Pancreas (tissue), 10 donors: ENCODE results near the gene MTFR1L. TPM values are rescaled to one million over a fixed set of nuclear protein-coding genes. Genes with fewer than 3 reads are reported as not detected.
A peak's percentile ranks its signal among the peaks of the same experiment; 100 is the strongest.

Source experiments
- ATAC-seq, 4 donors: fragments of 200-7000 bp; cut with Tn5 transposase; one replicate each; pipeline versions ENCODE4 v1.8.0 to v1.9.1; 2020; ENCODE audit warnings: mild to moderate bottlenecking in 4 of 4, moderate library complexity in 4 of 4
- DNase-seq, 6 donors: peaks; one replicate each; pipeline ENCODE4 v3.0.0-alpha.2; 2020
- FAIRE-seq: peaks from 2 replicates; lab custom pipeline; 2012; peaks lifted over from hg19 to GRCh38; lab: Jason Lieb, UNC
- H3K27ac ChIP-seq, 4 donors: fragments of 200-600 bp; sonication (generic); 1 replicate in 3 of 4; 2 replicates in 1 of 4; pipeline versions ENCODE4 v1.5.0 to v1.8.0; 2020
- H3K27me3 ChIP-seq, 4 donors: fragments of 200-600 bp; one replicate each; pipeline ENCODE4 v1.8.0; 2021
- H3K36me3 ChIP-seq, 3 donors: fragments of 200-600 bp; sonication (generic) in 1 of 3; one replicate each; pipeline versions ENCODE4 v1.5.0 to v1.8.0; 2020 to 2021
- H3K4me1 ChIP-seq, 3 donors: fragments of 200-600 bp; one replicate each; pipeline ENCODE4 v1.8.0; 2021
- H3K4me3 ChIP-seq, 4 donors: fragments of 200-600 bp; sonication (generic) in 2 of 4; one replicate each; pipeline versions ENCODE4 v1.5.0 to v1.8.0; 2020 to 2021
- H3K9me3 ChIP-seq, 4 donors: fragments of 200-600 bp; one replicate each; pipeline ENCODE4 v1.8.0; 2021
- WGBS, 2 donors: extraction: QIAGEN DNeasy Blood & Tissue Kit; methylation state at CpG; one replicate each; pipeline ENCODE4 v1.1.7; 2013; 5-methylcytosine and 5-hydroxymethylcytosine counted together
- intact Hi-C, 3 donors: fragments of 100-400 bp; cut with DNase I; formaldehyde crosslinking; loops; one replicate each; pipeline versions ENCODE4 v1.11.1 to v1.14.2; 2022
- polyA plus RNA-seq, 2 donors: library from polyadenylated mRNA; stranded (reverse); fragments of 200-250 nt; gene quantifications; one replicate each; pipeline ENCODE4 v1.2.3, GENCODE V29; 2013
- total RNA-seq, 6 donors: library from RNA; stranded (reverse); fragmentation: NEBNext Ultra II Directional in 4 of 6; extraction: Animal tissue kit (Norgen Biotek cat#: 25700) in 4 of 6; gene quantifications; one replicate each; pipeline versions ENCODE4 v1.2.1 to v1.2.4, GENCODE V29; 2021 to 2023
- TF ChIP-seq, protein P1 (sequence below), 4 donors: fragments of 200-600 bp; sonication (generic) in 3 of 4; IDR thresholded peaks; one replicate each; pipeline versions ENCODE4 v1.5.0 to v1.8.0; 2021; ENCODE audit warnings: antibody characterized with exemption in 4 of 4
- donor health status: healthy with polysubstance abuse.
- donor health status: DM: no; HTN: no; CAD: no; lungs with moderate emphysema.
- donor health status: DM: no; HTN: no; CAD: no.
- donor health status: control.
- donor health status: control.
- donor health status: Bipolar disorder and iron deficiency.
- donor health status: DM: yes; HTN: yes; CAD: no.
- donor health status: DM: no; HTN: no; CAD: no.
- donor health status: DM: no; HTN: no; CAD: no.
- donor health status: DM: yes; HTN: yes; CAD: no.

Gene MTFR1L
- total and polyA plus RNA-seq, 8 donors: 24.0 to 59.6 (median 27.5) TPM

DNA sequence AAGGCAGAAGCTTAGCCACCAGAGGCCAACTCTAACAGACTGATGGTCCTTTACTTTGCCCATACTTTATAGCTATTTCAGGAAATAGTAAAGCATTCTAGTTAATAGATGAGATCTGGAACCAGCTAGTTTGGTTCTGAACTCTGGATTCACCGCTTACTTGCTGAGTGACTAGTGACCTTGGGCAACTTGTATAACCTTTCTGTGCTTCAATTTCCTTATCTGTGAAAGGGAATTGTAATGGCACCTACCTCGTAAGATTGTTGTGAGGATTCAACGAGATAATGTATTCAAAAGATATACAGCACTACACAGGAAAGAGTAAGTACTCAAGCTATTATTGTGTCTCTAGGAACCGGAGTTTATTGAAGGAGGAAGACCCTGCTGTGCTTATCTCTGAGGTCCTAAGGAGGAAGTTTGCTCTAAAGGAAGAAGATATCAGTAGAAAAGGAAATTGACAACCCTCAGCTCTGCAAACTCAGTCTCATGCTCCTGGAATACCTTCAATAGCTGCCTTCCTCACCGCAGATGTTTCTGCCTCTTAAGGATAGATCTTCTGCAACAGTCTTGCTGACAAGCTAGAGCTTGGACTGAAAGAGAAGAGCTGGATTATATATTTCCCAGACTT, 11.9 kb downstream of the MTFR1L start:
- intact Hi-C loops: loop anchor here (10.0 kb wide), 2 partner anchors 163 to 173 kb away; partner anchors contain the start of gene PAFAH2 (in 1 of the 3)
- Histone ChIP-seq H3K27me3 (no peaks in the 10 kb centered on the region), H3K36me3 (peaks cover 4 to 38% (median 26%) of the 10 kb centered on the region in 3 donors), H3K4me3 (no peak overlapping the region), H3K27ac (peak overlapping the region in 2 of 4 donors; percentile 2 to 24), H3K4me1 (peaks cover 0 to 18% (median 6%) of the 10 kb centered on the region in 3 donors), H3K9me3 (no peaks in the 10 kb centered on the region)
- 30 to 33% methylated on average over 5 of the region's 5 CpGs for WGBS, 2 donors
- FAIRE-seq (no peak), DNase-seq (no peak), ATAC-seq (peak in 1 of 4 donors; percentile 11)
- TF ChIP-seq, protein P1, sequence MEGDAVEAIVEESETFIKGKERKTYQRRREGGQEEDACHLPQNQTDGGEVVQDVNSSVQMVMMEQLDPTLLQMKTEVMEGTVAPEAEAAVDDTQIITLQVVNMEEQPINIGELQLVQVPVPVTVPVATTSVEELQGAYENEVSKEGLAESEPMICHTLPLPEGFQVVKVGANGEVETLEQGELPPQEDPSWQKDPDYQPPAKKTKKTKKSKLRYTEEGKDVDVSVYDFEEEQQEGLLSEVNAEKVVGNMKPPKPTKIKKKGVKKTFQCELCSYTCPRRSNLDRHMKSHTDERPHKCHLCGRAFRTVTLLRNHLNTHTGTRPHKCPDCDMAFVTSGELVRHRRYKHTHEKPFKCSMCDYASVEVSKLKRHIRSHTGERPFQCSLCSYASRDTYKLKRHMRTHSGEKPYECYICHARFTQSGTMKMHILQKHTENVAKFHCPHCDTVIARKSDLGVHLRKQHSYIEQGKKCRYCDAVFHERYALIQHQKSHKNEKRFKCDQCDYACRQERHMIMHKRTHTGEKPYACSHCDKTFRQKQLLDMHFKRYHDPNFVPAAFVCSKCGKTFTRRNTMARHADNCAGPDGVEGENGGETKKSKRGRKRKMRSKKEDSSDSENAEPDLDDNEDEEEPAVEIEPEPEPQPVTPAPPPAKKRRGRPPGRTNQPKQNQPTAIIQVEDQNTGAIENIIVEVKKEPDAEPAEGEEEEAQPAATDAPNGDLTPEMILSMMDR (IDR thresholded peaks at IDR 0.05): no peak

DNA sequence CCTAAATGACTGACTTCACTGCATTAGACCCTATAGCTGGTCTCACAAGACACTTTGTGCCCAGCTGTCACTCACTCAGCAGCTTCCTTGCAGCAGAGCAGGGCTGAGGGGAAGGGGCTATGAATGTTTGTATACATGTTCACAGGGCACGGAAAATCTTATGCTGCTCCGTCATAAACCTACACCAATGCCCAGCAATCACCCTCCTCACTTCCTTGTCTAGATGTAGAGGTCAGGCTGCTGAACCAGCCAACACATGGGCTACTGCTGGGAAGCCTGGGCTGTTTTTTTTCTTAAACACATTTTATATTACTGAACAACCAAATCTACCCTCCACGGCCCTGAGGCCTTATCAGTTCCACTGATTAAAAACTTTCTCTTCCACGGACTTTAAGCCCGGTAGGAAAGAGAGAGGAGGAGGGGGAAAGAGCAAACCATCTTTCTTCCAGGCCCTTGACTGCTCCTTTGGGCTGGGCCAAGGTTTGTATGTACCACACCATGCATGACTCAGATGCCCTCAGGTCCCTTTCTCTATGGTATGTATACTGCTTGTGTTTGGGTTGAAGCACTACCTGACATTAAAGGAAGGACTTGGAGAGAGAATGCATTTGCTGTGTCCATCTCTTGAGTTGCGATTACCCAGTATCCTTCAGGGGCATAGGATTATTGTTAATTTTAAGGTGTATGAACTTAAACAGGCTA, 12.7 kb downstream of the MTFR1L start:
- peak in 2 of 4 donors; percentile 29 to 46 for ATAC-seq
- intact Hi-C loops: loop anchor here (10.0 kb wide), 2 partner anchors 162 to 172 kb away; partner anchors contain the start of gene PAFAH2 (in 1 of the 3)

DNA sequence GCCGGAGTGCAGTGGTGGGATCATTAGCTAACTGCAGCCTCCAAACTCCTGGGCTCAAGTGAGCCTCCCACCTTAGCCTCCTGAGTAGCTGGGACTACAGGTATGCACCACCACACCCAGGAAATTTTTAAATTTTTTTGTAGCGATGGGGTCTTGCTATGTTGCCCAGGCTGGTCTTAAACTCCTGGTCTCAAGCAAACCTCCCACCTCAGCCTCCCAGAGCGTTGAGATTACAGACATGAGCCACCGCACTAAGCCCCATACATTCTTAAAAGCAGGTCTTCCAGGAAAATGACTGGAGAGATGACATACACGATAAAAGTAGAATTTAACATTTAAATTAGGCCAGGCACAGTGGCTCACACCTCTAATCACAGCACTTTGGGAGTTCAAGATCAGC, 13.4 kb downstream of the MTFR1L start:
- no peak overlapping the region for H3K4me3 ChIP-seq
- ATAC-seq (no peak), FAIRE-seq (no peak), DNase-seq (no peak)
- TF ChIP-seq, protein P1 (IDR thresholded peaks at IDR 0.05): no peak
- intact Hi-C loops: loop anchor here (10.0 kb wide), 2 partner anchors 162 to 172 kb away; partner anchors contain the start of gene PAFAH2 (in 1 of the 3)
- no peaks in the 10 kb centered on the region for H3K9me3 ChIP-seq
- H3K4me1 ChIP-seq: peaks cover 0 to 29% (median 6%) of the 10 kb centered on the region in 3 donors
- H3K27me3 ChIP-seq: no peaks in the 10 kb centered on the region
- no peak overlapping the region for H3K27ac ChIP-seq
- H3K36me3 ChIP-seq: peaks cover 4 to 30% (median 18%) of the 10 kb centered on the region in 3 donors
- WGBS, 2 donors: 94 to 95% methylated on average over 5 of the region's 5 CpGs

More for the DNA sequence above, 12.7 kb downstream of the MTFR1L start:
- DNase-seq (no peak), FAIRE-seq (no peak)
- Histone ChIP-seq H3K9me3 (no peaks in the 10 kb centered on the region), H3K36me3 (peaks cover 4 to 31% (median 21%) of the 10 kb centered on the region in 3 donors), H3K4me3 (no peak overlapping the region), H3K4me1 (peaks cover 0 to 26% (median 6%) of the 10 kb centered on the region in 3 donors), H3K27me3 (no peaks in the 10 kb centered on the region), H3K27ac (peak overlapping the region in 2 of 4 donors; percentile 2 to 24)
- WGBS, 2 donors: 42 to 62% methylated on average over 6 of the region's 6 CpGs
- TF ChIP-seq, protein P1 (IDR thresholded peaks at IDR 0.05): no peak

DNA sequence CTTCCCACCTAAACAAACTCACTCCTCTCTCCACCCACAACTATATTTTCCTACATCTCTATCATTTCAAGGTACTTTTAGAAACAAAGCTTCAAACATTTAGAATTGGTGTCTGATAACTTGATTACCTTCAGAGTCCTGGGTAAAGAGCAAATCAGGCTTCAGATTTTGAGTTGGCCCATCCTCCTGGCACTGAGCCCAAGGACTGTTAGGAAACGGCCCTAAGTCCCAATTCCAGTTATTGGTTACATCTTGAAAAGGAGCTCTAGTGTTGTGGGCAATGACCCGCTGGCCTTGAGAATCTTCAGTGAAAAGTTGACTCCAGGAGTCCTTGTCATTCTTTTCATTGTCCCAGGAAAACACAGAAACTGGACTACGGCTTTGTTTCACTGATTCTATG, 15.1 kb downstream of the MTFR1L start:
- 58 to 59% methylated on average over 3 of the region's 3 CpGs for WGBS, 2 donors
- TF ChIP-seq, protein P1 (IDR thresholded peaks at IDR 0.05): no peak
- no peaks in the 10 kb centered on the region for H3K27me3 ChIP-seq
- ATAC-seq (no peak), DNase-seq (no peak), FAIRE-seq (no peak)
- intact Hi-C loops: loop anchor here (10.0 kb wide), 2 partner anchors 160 to 170 kb away; partner anchors contain the start of gene PAFAH2 (in 1 of the 3)
- no peaks in the 10 kb centered on the region for H3K9me3 ChIP-seq
- no peak overlapping the region for H3K27ac ChIP-seq
- no peak overlapping the region for H3K4me3 ChIP-seq
- H3K36me3 ChIP-seq: peaks cover 0 to 30% (median 13%) of the 10 kb centered on the region in 3 donors
- H3K4me1 ChIP-seq: peaks cover 0 to 23% (median 0%) of the 10 kb centered on the region in 3 donors
